ENCODE results near the gene ZC3H18.

ZC3H18 gene

DNA sequence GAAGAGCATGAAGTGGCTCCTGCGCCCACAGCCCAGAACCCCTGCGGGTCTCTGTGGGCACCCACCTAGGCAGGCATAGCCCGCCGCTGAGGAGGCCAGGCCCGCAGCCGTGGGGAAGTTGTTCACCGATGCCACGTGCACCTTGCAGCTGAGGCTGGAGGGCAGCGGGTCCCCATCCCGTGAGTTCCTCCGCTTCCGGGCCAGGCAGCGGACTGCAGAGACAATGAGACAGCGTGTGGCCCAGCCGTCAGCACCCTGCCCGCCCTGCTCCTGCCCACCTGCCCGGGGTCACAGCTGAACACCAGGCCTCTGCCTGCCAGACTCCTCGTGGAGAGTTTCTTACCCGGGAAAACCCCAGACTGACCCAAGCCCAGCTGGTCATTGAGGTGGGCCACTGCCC is 87.2 kb downstream of the ZC3H18 start:
- no peak for ATAC-seq
- no peak for TF ChIP-seq SNAI2 (CRISPR knock-in tag; IDR thresholded peaks at IDR 0.05)
- TF ChIP-seq ESRRG (CRISPR knock-in tag; IDR thresholded peaks at IDR 0.05), result no peak
- TF ChIP-seq, protein P1, sequence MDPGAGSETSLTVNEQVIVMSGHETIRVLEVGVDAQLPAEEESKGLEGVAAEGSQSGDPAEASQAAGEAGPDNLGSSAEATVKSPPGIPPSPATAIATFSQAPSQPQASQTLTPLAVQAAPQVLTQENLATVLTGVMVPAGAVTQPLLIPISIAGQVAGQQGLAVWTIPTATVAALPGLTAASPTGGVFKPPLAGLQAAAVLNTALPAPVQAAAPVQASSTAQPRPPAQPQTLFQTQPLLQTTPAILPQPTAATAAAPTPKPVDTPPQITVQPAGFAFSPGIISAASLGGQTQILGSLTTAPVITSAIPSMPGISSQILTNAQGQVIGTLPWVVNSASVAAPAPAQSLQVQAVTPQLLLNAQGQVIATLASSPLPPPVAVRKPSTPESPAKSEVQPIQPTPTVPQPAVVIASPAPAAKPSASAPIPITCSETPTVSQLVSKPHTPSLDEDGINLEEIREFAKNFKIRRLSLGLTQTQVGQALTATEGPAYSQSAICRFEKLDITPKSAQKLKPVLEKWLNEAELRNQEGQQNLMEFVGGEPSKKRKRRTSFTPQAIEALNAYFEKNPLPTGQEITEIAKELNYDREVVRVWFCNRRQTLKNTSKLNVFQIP (CRISPR knock-in tag; IDR thresholded peaks at IDR 0.05; ENCODE audit: borderline replicate concordance, low read depth), result no peak
- no peak for TF ChIP-seq OSR1 (CRISPR knock-in tag; IDR thresholded peaks at IDR 0.05)
- TF ChIP-seq CSDC2 (CRISPR knock-in tag; IDR thresholded peaks at IDR 0.05), result no peak
- no peak for TF ChIP-seq ZNF565 (CRISPR knock-in tag; conservative IDR thresholded peaks at IDR 0.05; ENCODE audit: low read depth)
- TF ChIP-seq ZC3H10 (CRISPR knock-in tag; IDR thresholded peaks at IDR 0.05), result no peak
- TF ChIP-seq PPARA (CRISPR knock-in tag; IDR thresholded peaks at IDR 0.05; ENCODE audit: borderline replicate concordance), result no peak
- no peak for TF ChIP-seq ARNTL (CRISPR knock-in tag; IDR thresholded peaks at IDR 0.05; ENCODE audit: borderline replicate concordance, low read depth)
- TF ChIP-seq, protein P2, sequence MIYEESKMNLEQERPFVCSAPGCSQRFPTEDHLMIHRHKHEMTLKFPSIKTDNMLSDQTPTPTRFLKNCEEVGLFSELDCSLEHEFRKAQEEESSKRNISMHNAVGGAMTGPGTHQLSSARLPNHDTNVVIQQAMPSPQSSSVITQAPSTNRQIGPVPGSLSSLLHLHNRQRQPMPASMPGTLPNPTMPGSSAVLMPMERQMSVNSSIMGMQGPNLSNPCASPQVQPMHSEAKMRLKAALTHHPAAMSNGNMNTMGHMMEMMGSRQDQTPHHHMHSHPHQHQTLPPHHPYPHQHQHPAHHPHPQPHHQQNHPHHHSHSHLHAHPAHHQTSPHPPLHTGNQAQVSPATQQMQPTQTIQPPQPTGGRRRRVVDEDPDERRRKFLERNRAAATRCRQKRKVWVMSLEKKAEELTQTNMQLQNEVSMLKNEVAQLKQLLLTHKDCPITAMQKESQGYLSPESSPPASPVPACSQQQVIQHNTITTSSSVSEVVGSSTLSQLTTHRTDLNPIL (CRISPR knock-in tag; IDR thresholded peaks at IDR 0.05; ENCODE audit: low read depth), result no peak
- no peak for TF ChIP-seq TCF4 (CRISPR knock-in tag; IDR thresholded peaks at IDR 0.05; ENCODE audit: borderline replicate concordance)

DNA sequence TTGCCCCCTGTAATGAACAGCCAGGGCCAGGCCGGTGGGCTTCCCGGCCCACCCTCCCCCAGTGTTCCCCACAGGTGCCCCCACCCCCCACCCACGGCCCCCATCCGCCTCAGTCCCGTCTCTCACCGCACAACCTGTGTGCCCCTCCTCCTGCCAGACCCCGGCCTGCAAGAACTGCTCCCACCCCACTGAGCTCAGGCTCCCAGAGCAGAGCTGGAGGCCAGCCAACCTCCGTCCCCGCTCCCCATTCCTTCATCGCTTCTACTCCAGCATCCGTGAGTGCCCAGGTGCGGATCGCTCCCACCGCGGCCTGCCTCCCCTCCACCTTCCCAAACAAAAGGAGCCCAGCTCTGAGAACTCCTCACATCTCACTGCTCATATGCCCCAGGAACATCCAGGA is 88.5 kb downstream of the ZC3H18 start:
- TF ChIP-seq PPARA (CRISPR knock-in tag; IDR thresholded peaks at IDR 0.05; ENCODE audit: borderline replicate concordance), result no peak
- TF ChIP-seq, protein P2 (CRISPR knock-in tag; IDR thresholded peaks at IDR 0.05; ENCODE audit: low read depth), result no peak
- TF ChIP-seq ZFP30 (CRISPR knock-in tag; IDR thresholded peaks at IDR 0.05), result no peak
- no peak for TF ChIP-seq ZNF70 (CRISPR knock-in tag; IDR thresholded peaks at IDR 0.05)
- TF ChIP-seq ZFP3 (CRISPR knock-in tag; IDR thresholded peaks at IDR 0.05), result no peak
- no peak for TF ChIP-seq ESRRG (CRISPR knock-in tag; IDR thresholded peaks at IDR 0.05)
- no peak for ATAC-seq

DNA sequence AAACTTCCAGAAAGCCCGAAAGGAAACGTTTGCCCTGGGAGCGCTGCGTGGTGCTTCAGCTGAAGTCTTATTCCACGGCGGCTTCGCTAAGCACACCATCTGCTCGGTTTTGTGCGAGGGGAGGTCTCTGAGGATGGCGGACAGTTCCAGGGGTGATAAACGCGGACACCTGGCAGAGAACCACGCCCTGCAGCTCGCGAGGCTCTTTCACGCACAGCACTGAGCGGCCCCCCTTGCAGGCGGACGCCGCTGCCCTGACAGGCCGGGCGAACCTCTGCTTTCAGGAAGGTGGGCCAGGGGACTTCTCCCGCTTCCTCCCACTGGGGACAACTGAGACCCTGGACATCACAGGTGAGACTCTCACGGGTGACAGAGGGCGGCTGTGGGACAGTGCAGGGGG is 89.0 kb downstream of the ZC3H18 start:
- ATAC-seq, result no peak
- TF ChIP-seq ZNF70 (CRISPR knock-in tag; IDR thresholded peaks at IDR 0.05) (no peak), ZFP30 (CRISPR knock-in tag; IDR thresholded peaks at IDR 0.05) (no peak), TCF4 (CRISPR knock-in tag; IDR thresholded peaks at IDR 0.05; ENCODE audit: borderline replicate concordance) (no peak), OSR1 (CRISPR knock-in tag; IDR thresholded peaks at IDR 0.05) (no peak), ZC3H10 (CRISPR knock-in tag; IDR thresholded peaks at IDR 0.05) (no peak), ZNF565 (CRISPR knock-in tag; conservative IDR thresholded peaks at IDR 0.05; ENCODE audit: low read depth) (no peak), ARNTL (CRISPR knock-in tag; IDR thresholded peaks at IDR 0.05; ENCODE audit: borderline replicate concordance, low read depth) (no peak), PPARA (CRISPR knock-in tag; IDR thresholded peaks at IDR 0.05; ENCODE audit: borderline replicate concordance) (no peak), BACH2 (CRISPR knock-in tag; IDR thresholded peaks at IDR 0.05; ENCODE audit: borderline replicate concordance) (no peak), ESRRG (CRISPR knock-in tag; IDR thresholded peaks at IDR 0.05) (no peak), ZNF8 (CRISPR knock-in tag; IDR thresholded peaks at IDR 0.05) (no peak), SNAI2 (CRISPR knock-in tag; IDR thresholded peaks at IDR 0.05) (no peak), RARB (CRISPR knock-in tag; IDR thresholded peaks at IDR 0.05) (no peak), ZFP3 (CRISPR knock-in tag; IDR thresholded peaks at IDR 0.05) (no peak), GLIS3 (CRISPR knock-in tag; IDR thresholded peaks at IDR 0.05) (no peak)
- TF ChIP-seq, protein P2 (CRISPR knock-in tag; IDR thresholded peaks at IDR 0.05; ENCODE audit: low read depth), result no peak
- TF ChIP-seq, protein P3, sequence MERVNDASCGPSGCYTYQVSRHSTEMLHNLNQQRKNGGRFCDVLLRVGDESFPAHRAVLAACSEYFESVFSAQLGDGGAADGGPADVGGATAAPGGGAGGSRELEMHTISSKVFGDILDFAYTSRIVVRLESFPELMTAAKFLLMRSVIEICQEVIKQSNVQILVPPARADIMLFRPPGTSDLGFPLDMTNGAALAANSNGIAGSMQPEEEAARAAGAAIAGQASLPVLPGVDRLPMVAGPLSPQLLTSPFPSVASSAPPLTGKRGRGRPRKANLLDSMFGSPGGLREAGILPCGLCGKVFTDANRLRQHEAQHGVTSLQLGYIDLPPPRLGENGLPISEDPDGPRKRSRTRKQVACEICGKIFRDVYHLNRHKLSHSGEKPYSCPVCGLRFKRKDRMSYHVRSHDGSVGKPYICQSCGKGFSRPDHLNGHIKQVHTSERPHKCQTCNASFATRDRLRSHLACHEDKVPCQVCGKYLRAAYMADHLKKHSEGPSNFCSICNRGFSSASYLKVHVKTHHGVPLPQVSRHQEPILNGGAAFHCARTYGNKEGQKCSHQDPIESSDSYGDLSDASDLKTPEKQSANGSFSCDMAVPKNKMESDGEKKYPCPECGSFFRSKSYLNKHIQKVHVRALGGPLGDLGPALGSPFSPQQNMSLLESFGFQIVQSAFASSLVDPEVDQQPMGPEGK (CRISPR knock-in tag; IDR thresholded peaks at IDR 0.05; ENCODE audit: borderline replicate concordance), result no peak
- TF ChIP-seq, protein P4, sequence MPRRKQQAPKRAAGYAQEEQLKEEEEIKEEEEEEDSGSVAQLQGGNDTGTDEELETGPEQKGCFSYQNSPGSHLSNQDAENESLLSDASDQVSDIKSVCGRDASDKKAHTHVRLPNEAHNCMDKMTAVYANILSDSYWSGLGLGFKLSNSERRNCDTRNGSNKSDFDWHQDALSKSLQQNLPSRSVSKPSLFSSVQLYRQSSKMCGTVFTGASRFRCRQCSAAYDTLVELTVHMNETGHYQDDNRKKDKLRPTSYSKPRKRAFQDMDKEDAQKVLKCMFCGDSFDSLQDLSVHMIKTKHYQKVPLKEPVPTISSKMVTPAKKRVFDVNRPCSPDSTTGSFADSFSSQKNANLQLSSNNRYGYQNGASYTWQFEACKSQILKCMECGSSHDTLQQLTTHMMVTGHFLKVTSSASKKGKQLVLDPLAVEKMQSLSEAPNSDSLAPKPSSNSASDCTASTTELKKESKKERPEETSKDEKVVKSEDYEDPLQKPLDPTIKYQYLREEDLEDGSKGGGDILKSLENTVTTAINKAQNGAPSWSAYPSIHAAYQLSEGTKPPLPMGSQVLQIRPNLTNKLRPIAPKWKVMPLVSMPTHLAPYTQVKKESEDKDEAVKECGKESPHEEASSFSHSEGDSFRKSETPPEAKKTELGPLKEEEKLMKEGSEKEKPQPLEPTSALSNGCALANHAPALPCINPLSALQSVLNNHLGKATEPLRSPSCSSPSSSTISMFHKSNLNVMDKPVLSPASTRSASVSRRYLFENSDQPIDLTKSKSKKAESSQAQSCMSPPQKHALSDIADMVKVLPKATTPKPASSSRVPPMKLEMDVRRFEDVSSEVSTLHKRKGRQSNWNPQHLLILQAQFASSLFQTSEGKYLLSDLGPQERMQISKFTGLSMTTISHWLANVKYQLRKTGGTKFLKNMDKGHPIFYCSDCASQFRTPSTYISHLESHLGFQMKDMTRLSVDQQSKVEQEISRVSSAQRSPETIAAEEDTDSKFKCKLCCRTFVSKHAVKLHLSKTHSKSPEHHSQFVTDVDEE (CRISPR knock-in tag; IDR thresholded peaks at IDR 0.05), result no peak
- TF ChIP-seq, protein P5, sequence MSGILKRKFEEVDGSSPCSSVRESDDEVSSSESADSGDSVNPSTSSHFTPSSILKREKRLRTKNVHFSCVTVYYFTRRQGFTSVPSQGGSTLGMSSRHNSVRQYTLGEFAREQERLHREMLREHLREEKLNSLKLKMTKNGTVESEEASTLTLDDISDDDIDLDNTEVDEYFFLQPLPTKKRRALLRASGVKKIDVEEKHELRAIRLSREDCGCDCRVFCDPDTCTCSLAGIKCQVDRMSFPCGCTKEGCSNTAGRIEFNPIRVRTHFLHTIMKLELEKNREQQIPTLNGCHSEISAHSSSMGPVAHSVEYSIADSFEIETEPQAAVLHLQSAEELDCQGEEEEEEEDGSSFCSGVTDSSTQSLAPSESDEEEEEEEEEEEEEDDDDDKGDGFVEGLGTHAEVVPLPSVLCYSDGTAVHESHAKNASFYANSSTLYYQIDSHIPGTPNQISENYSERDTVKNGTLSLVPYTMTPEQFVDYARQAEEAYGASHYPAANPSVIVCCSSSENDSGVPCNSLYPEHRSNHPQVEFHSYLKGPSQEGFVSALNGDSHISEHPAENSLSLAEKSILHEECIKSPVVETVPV (CRISPR knock-in tag; IDR thresholded peaks at IDR 0.05), result no peak

All from SK-N-SH treated with all-trans-retinoic acid at 6 μM for 48 hours (cell line).